HUES64 (cell line): ENCODE data around the gene RERE.
"Not testable (repeated sequence)": the region's sequence is repeated elsewhere in the genome, so short reads cannot be mapped to it uniquely, and the experiment has no call there.

Source experiments
- H3K27ac ChIP-seq: 2 replicates; pipeline ENCODE4 v1.7.0; 2013; ENCODE audit warnings: low read depth, low read length, inconsistent platforms
- H3K27me3 ChIP-seq: 2 replicates; pipeline ENCODE4 v1.6.1; 2013; ENCODE audit warnings: mild to moderate bottlenecking, low read length; ENCODE audit not compliant: insufficient read depth
- H3K36me3 ChIP-seq: 2 replicates; pipeline ENCODE4 v1.6.1; 2013; ENCODE audit warnings: mild to moderate bottlenecking, low read length; ENCODE audit not compliant: insufficient read depth
- H3K4me1 ChIP-seq: 2 replicates; pipeline ENCODE4 v1.6.1; 2013; ENCODE audit warnings: mild to moderate bottlenecking, low read length, moderate library complexity; ENCODE audit not compliant: insufficient read depth
- H3K4me3 ChIP-seq: 2 replicates; pipeline ENCODE4 v1.5.1; 2013; ENCODE audit warnings: mild to moderate bottlenecking, low read length, moderate library complexity
- H3K9ac ChIP-seq: 2 replicates; pipeline ENCODE4 v1.6.1; 2013; ENCODE audit warnings: mild to moderate bottlenecking, low read depth, low read length
- H3K9me3 ChIP-seq: 2 replicates; pipeline ENCODE4 v1.6.1; 2013; ENCODE audit warnings: low read depth, low read length; ENCODE audit not compliant: insufficient read depth
- WGBS: fragments of 150-250, 120-280 bp; methylation state at CpG from one replicate; pipeline ENCODE4 v1.1.7; 2013; ENCODE audit warnings: missing lambda C conversion rate; 5-methylcytosine and 5-hydroxymethylcytosine counted together

The RERE gene

DNA sequence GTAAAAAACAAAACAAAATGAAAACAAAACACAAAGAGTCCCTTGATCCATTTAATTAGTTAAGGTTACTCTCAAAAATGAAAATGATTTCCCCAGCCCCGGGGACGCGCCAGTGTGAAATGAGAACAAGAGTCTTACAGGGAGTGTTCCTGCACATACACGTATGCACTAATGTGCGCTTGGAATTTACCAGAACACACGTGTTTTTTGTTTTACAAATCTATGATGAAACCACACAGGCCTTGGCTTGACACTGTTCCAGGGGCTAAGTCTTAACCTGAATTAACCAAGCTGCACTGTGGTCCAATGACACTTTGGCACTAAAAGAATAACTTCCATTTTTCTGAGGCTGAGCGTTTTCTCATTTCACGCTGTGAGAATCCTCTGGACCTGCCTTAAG lies 435.8 kb downstream of the RERE start:
- Histone ChIP-seq H3K9me3 (no peaks in the 10 kb centered on the region), H3K9ac (no peak overlapping the region), H3K4me1 (peaks cover 37% of the 10 kb centered on the region), H3K27ac (0 out of 2 replicates have a peak overlapping the region, but pooled peaks have one; percentile 9), H3K27me3 (no peaks in the 10 kb centered on the region), H3K36me3 (no peaks in the 10 kb centered on the region), H3K4me3 (no peak overlapping the region)
- 94% methylated on average over 8 of the region's 8 CpGs for WGBS

- H3K27me3 ChIP-seq, H3K9ac ChIP-seq, H3K4me3 ChIP-seq, H3K9me3 ChIP-seq, H3K27ac ChIP-seq, H3K36me3 ChIP-seq: not testable (repeated sequence)
- peaks cover 29% of the 10 kb centered on the region for H3K4me1 ChIP-seq
- 94% methylated on average over 6 of the region's 6 CpGs for WGBS
Observed at GRCh38 chr1:8380310-8380709, 437.1 kb downstream of the RERE start.

DNA sequence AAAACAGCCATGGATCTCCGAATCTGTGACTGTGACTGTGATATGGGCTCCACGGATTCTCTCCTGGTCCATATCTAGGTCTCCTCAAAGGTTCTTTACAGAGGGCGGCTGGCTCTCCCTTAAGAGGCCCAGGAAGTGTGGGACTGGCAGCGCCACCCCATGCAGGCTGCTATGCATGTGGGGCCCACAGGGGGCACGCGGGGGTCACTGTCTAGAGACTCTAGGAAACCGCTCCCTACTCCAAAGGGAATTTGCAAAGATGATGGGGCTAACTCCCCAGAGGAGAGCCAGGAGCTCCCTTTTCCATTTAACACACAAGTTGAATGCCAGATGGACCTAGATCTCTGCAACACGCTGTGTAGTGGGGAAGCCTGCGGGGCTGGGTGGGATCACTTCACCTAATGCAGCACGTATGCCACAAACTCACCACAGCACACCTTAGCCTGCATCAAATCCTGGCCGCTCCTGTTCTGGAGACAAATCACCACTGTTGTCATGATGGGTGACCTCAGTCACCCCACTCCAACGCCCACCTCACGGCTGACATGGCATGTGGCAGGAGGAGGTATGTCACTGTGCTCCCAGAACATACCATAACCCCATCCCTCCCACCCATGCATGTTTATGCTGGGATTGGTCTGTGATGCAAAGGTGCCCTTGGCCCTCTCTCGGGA lies 437.8 kb downstream of the RERE start:
- Histone ChIP-seq H3K36me3 (no peaks in the 10 kb centered on the region), H3K27me3 (no peaks in the 10 kb centered on the region), H3K9me3 (no peaks in the 10 kb centered on the region), H3K4me3 (no peak overlapping the region), H3K4me1 (peaks cover 27% of the 10 kb centered on the region), H3K27ac (no peak overlapping the region), H3K9ac (no peak overlapping the region)
- 94% methylated on average over 14 of the region's 14 CpGs for WGBS

- 93% methylated on average over 10 of the region's 10 CpGs for WGBS
- Histone ChIP-seq H3K9ac (no peak overlapping the region), H3K9me3 (no peaks in the 10 kb centered on the region), H3K36me3 (no peaks in the 10 kb centered on the region), H3K27me3 (no peaks in the 10 kb centered on the region), H3K27ac (no peak overlapping the region), H3K4me3 (no peak overlapping the region), H3K4me1 (peaks cover 32% of the 10 kb centered on the region)
Observed at GRCh38 chr1:8378981-8379470, 438.4 kb downstream of the RERE start.

DNA sequence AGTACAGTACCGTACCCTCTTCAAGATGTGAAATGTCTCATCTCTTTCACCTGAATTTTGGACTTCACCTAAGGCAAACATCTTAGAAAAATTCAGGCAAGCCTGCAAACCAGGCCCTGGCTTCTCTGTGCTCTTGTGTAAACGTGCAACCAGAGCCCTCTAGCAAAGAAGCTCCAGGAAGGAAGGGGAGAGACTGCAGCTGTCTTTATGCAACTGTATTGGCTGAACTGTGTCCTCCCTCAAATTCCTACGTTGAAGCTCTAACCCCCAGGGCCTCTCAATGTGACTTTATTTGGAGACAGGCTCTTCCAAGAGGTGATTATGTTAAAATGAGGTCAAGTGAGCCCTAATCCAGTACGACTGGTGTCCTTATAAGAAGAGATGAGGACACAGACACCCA lies 439.3 kb downstream of the RERE start:
- Histone ChIP-seq H3K4me3 (no peak overlapping the region), H3K9me3 (no peaks in the 10 kb centered on the region), H3K9ac (no peak overlapping the region), H3K27me3 (no peaks in the 10 kb centered on the region), H3K27ac (no peak overlapping the region), H3K36me3 (no peaks in the 10 kb centered on the region), H3K4me1 (peaks cover 40% of the 10 kb centered on the region)
- WGBS: 68% methylated on average over 4 of the region's 4 CpGs

GRCh38 chr1:8377271-8377981 lies 440.0 kb downstream of the RERE start:
- Histone ChIP-seq H3K36me3 (0 out of 2 replicates have a peak, but pooled peaks cover 6% of the 10 kb centered on the region), H3K27me3 (no peaks in the 10 kb centered on the region), H3K4me3 (no peak overlapping the region), H3K9ac (no peak overlapping the region), H3K9me3 (no peaks in the 10 kb centered on the region), H3K27ac (no peak overlapping the region), H3K4me1 (peaks cover 42% of the 10 kb centered on the region)
- 92% methylated on average over 17 of the region's 17 CpGs for WGBS

DNA sequence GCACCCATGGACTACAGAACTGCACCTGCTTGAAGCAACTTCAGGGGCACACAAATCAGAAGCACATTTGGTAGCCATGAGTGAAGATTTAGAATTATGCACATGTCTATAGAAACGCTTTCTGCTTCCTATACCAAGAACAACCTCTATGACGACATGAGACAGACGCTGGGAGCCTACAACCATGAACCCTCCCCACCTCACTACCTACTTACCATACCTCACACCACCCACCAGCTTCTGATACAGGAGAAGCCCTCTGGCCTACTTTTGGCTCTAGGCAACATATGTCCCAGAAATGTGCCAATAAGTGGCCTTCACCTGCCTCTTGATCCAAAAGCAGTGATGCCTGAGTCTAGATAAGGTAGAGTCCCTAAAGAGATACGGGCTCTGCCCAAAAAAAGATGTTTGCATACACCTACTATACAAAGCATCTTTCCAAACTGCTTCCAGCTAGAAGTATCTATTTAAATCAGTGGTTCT lies 441.0 kb downstream of the RERE start:
- Histone ChIP-seq H3K9me3 (no peaks in the 10 kb centered on the region), H3K36me3 (0 out of 2 replicates have a peak, but pooled peaks cover 9% of the 10 kb centered on the region), H3K9ac (no peak overlapping the region), H3K27ac (no peak overlapping the region), H3K4me1 (peaks cover 42% of the 10 kb centered on the region), H3K4me3 (no peak overlapping the region), H3K27me3 (no peaks in the 10 kb centered on the region)
- 95% methylated on average over 4 of the region's 4 CpGs for WGBS

- no peaks in the 10 kb centered on the region for H3K27me3 ChIP-seq
- no peak overlapping the region for H3K9ac ChIP-seq
- peaks cover 55% of the 10 kb centered on the region for H3K4me1 ChIP-seq
- 0 out of 2 replicates have a peak, but pooled peaks cover 9% of the 10 kb centered on the region for H3K36me3 ChIP-seq
- no peaks in the 10 kb centered on the region for H3K9me3 ChIP-seq
- no peak overlapping the region for H3K4me3 ChIP-seq
- WGBS: 93% methylated on average over 2 of the region's 2 CpGs
- H3K27ac ChIP-seq: no peak overlapping the region
Observed at GRCh38 chr1:8374812-8375211, 442.6 kb downstream of the RERE start.

DNA sequence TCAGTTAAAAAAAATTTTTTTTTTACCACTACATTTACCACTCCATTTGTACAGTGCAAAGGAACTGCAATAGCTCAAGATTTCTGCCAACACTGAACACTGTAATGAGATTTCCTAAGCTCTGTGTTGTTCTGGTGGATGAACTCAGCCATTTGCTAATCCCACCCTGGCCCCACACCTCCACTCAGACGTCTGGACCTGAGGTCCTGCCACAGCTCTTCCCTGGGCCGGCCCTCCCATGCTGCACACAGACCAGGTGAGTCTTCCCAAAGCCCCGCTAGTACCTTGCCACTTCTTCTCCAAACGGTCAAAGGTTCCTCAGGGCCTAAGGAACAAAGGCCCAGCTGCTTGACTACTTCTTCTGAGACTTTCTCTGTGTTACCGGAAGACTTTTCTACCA lies 443.1 kb downstream of the RERE start:
- 0 out of 2 replicates have a peak, but pooled peaks cover 9% of the 10 kb centered on the region for H3K36me3 ChIP-seq
- no peak overlapping the region for H3K9ac ChIP-seq
- no peaks in the 10 kb centered on the region for H3K9me3 ChIP-seq
- H3K27me3 ChIP-seq: no peaks in the 10 kb centered on the region
- peaks cover 55% of the 10 kb centered on the region for H3K4me1 ChIP-seq
- H3K27ac ChIP-seq: no peak overlapping the region; the same call in 1 of the 2 replicates
- no peak overlapping the region for H3K4me3 ChIP-seq
- 80% methylated on average over 5 of the region's 5 CpGs for WGBS

DNA sequence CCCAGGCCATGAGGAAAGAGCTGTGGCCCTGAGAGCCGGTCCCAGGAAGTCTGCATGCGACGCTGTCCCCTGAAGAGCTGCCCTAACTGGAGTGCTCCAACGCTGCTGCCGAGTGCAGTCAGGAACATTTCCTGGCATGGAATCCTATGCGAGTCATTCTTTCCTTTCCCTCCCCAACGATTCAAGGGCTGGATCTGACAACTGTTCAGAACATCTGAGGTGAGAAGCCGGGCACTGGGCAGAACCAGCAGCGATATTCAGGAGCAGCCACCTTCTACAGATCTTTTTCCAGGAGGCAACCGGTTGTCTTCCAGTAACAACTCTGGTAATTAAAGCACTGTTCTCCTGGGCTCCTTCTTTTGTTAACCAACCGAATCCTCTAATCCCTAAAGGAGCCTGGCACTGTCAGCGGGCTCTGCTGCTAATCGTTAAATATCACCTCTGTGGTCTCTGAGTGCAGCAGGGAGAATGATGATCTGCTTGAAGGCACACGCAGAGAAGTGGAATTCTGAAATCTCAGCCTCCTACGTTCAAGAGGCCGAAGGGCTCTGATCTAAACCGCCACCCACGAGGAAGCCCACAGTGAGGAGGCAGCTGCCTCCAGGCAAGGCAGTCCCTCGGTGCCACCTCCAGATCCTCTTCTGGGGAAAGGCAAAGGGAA lies 443.7 kb downstream of the RERE start:
- Histone ChIP-seq H3K36me3 (0 out of 2 replicates have a peak, but pooled peaks cover 9% of the 10 kb centered on the region), H3K9ac (no peak overlapping the region), H3K27me3 (no peaks in the 10 kb centered on the region), H3K9me3 (no peaks in the 10 kb centered on the region), H3K27ac (peak overlapping the region; percentile 62), H3K4me1 (peaks cover 53% of the 10 kb centered on the region), H3K4me3 (no peak overlapping the region)
- WGBS: 57% methylated on average over 19 of the region's 19 CpGs

- H3K9ac ChIP-seq: no peak overlapping the region
- peaks cover 48% of the 10 kb centered on the region for H3K4me1 ChIP-seq
- H3K4me3 ChIP-seq: no peak overlapping the region
- 84% methylated on average over 2 of the region's 3 CpGs for WGBS
- no peaks in the 10 kb centered on the region for H3K9me3 ChIP-seq
- no peaks in the 10 kb centered on the region for H3K27me3 ChIP-seq
- 0 out of 2 replicates have a peak, but pooled peaks cover 9% of the 10 kb centered on the region for H3K36me3 ChIP-seq
- H3K27ac ChIP-seq: peak overlapping the region; percentile 62
Observed at GRCh38 chr1:8373125-8373524, 444.3 kb downstream of the RERE start.
